ENCODE data around the gene CTAG2.

CTAG2 gene

DNA sequence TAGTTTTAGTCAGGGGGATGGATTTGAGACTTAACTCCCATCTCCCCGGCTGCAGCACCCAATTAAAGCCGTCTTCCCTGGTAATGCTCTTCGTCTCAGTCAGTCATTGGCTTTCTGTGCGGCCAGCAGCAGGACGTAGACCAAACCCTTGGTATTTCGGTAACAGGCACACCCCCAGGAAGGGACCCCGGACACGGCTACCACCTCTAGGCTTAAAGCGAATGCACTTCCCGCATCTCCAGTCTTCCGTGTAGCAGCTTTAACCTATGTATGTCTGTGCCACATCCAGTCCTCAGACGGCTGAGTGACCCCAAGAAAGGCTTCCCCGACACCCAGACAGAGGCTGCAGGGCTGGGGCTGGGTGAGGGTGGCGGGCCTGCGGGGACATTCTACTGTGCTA lies 1.5 kb upstream of the CTAG2 start:
- TF ChIP-seq, protein P1, sequence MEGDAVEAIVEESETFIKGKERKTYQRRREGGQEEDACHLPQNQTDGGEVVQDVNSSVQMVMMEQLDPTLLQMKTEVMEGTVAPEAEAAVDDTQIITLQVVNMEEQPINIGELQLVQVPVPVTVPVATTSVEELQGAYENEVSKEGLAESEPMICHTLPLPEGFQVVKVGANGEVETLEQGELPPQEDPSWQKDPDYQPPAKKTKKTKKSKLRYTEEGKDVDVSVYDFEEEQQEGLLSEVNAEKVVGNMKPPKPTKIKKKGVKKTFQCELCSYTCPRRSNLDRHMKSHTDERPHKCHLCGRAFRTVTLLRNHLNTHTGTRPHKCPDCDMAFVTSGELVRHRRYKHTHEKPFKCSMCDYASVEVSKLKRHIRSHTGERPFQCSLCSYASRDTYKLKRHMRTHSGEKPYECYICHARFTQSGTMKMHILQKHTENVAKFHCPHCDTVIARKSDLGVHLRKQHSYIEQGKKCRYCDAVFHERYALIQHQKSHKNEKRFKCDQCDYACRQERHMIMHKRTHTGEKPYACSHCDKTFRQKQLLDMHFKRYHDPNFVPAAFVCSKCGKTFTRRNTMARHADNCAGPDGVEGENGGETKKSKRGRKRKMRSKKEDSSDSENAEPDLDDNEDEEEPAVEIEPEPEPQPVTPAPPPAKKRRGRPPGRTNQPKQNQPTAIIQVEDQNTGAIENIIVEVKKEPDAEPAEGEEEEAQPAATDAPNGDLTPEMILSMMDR (IDR thresholded peaks at IDR 0.05; ENCODE audit: low read depth, low read length, missing control alignments): no peak
- no peak for DNase-seq (ENCODE audit: extremely low read depth, low read depth)
- no peak overlapping the region for H3K4me3 ChIP-seq (replicated peaks; ENCODE audit: low read depth, low read length)

DNA sequence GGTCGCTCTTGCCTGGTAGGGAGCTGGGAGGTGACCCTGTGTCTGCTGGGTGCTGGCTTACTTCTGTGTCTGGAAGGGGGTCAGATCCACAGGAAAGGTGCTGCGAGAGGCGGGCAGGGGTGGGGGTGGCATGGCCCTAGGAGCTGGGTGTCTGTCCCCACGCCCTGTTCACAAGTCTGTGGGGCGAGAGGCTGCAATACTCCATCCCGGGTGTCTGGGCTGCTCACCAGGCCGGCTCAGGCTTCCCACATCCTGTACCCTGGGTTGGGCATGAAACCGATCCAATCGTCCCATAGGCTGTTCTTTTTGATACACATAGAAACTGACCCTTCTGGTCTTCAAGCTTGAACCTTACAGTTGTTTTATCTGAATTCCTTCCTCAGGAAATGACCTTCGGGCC lies 993 bp upstream of the CTAG2 start:
- TF ChIP-seq, protein P1 (IDR thresholded peaks at IDR 0.05; ENCODE audit: low read depth, low read length, missing control alignments): no peak
- no peak for DNase-seq (ENCODE audit: extremely low read depth, low read depth)
- no peak overlapping the region for H3K4me3 ChIP-seq (replicated peaks; ENCODE audit: low read depth, low read length)

DNA sequence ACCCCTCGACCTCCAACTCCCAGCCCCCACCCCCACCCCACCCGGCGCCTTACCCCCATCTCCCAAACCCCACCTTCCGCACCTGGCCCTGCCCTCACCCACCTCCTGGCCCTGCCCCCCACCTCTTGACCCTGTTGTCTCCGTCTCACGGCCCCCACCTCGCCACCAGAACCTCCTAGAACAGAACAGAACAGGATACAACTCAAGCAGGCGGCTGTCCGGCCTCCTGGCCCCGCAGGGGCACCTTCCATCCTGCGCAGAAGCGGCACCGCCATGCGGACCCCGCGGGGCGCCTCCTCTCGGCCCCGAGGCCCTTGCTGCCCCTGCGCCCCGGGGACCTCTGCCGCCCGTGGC lies 354 bp downstream of the CTAG2 start:
- no peak for DNase-seq (ENCODE audit: extremely low read depth, low read depth)
- TF ChIP-seq, protein P1 (IDR thresholded peaks at IDR 0.05; ENCODE audit: low read depth, low read length, missing control alignments): no peak
- no peak overlapping the region for H3K4me3 ChIP-seq (replicated peaks; ENCODE audit: low read depth, low read length)

DNA sequence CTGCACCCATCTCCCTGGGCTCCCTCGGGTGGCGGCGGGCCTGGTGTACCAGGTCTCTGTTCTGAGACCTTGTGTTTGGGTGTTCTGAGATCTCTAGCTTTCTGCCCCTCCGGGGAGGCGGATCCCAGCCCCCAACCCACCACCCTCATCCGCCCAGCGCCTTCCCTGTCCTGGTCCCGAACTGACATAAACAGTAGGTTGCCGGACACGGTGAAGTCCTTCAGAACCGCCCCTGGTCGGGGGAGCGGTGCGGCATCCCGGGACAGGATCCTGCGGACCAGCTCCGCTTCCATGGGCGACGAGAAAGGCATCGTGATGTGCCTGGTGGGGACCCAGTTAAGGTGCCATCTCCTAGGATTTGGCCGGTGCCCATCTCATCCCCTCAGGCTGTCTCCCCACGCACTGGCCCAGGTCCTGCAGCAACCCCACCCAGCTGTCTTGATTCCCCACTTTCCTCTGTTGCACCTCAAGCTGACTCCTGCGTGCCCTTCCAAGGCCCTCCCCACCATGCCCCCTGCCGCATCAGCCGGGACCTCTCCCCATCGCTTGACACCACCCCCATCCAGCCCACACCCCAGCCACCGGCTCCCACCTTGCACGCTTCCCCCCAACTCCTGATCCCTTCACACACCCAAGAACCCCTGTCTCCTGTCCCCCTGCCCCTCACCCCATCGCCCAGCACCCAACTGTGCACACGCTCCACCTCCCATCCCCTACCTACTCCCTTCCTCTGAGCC lies 900 bp downstream of the CTAG2 start:
- H3K4me3 ChIP-seq (replicated peaks; ENCODE audit: low read depth, low read length): no peak overlapping the region
- DNase-seq (ENCODE audit: extremely low read depth, low read depth): no peak
- TF ChIP-seq, protein P1 (IDR thresholded peaks at IDR 0.05; ENCODE audit: low read depth, low read length, missing control alignments): no peak

DNA sequence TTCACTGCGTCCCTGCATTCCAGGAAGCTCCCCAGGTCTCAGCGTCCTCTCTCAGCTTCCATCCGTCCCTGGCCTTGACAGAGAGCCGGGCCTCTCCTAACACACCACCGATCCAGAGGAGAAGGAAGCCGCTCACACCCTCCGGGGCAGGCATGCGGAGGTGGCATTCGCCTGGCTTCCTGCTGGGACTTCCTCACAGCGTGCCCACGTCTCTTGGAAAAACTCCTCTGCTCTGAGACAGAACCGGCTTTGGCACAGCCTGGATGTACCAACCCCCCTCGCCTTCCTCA lies 3.2 kb downstream of the CTAG2 start:
- H3K4me3 ChIP-seq (replicated peaks; ENCODE audit: low read depth, low read length): no peak overlapping the region
- TF ChIP-seq, protein P1 (IDR thresholded peaks at IDR 0.05; ENCODE audit: low read depth, low read length, missing control alignments): no peak
- no peak for DNase-seq (ENCODE audit: extremely low read depth, low read depth)

DNA sequence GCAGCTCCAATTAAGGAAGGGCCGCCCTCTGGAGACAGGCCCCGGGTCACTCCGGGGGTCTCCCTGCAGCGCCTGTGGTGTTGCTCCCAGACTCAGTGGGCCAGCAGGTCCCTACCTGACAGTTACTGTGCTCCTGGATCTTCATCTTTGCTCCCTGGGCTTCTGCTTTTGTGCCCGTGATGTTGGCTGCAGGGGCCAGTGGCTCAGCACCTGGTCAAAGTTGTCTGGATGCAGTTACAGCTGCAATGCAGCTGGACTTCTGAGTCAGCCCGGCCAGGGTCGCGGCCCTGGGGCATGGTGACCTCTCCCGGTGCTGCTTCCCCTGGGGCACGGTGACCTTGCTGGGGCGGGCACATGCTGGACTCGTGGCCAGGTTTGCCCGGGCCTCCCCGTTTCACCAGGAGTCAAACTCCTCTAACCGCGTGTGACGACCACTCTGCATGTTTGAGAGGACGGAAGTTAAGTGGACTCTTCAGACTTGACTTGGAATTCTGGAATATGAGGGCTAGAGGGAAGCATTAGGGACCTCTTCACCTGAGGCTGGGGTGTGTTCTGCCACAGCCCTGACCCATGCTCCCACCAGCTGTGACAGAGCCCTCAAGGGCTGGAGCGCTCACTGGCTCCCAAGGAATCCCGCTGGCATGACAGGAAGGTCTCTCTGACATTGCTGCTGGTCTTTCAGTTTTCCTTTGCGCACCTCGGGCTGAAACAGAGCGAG lies 3.7 kb downstream of the CTAG2 start:
- H3K4me3 ChIP-seq (replicated peaks; ENCODE audit: low read depth, low read length): no peak overlapping the region
- TF ChIP-seq, protein P1 (IDR thresholded peaks at IDR 0.05; ENCODE audit: low read depth, low read length, missing control alignments): no peak
- DNase-seq (ENCODE audit: extremely low read depth, low read depth): no peak
